Natural killer cell (primary cell): Measurements from ENCODE around the gene TRERF1. TPM values are rescaled to one million over a fixed set of nuclear protein-coding genes. Genes with fewer than 3 reads are reported as not detected.
A peak's percentile ranks its signal among the peaks of the same experiment; 100 is the strongest.

Source experiments
- ATAC-seq, 3 donors: fragments of 150-1000 bp in 2 of 3; fragments of 200-7000 bp in 1 of 3; cut with Tn5 transposase; 1 replicate in 1 of 3; 2 replicates in 2 of 3; pipeline ENCODE4 v1.10.0; 2021; ENCODE audit warnings: mild to moderate bottlenecking in 2 of 3, moderate library complexity in 2 of 3
- DNase-seq, 2 donors: peaks; one replicate each; pipeline versions ENCODE4 v3.0.0 to v3.0.0-alpha.2; 2013 to 2021; ENCODE audit warnings: mixed read lengths in 1 of 2
- H3K27ac ChIP-seq: one replicate; pipeline ENCODE4 v1.5.1; 2013; ENCODE audit warnings: mild to moderate bottlenecking, low read length
- H3K27me3 ChIP-seq: one replicate; pipeline ENCODE4 v1.6.1; 2013; ENCODE audit warnings: low read length; ENCODE audit not compliant: control insufficient read depth, insufficient read depth
- H3K36me3 ChIP-seq: one replicate; pipeline ENCODE4 v1.6.1; 2013; ENCODE audit warnings: low read length; ENCODE audit not compliant: control insufficient read depth, insufficient read depth
- H3K4me1 ChIP-seq: one replicate; pipeline ENCODE4 v1.6.1; 2013; ENCODE audit warnings: low read length; ENCODE audit not compliant: control insufficient read depth, insufficient read depth
- H3K4me3 ChIP-seq: one replicate; pipeline ENCODE4 v1.5.1; 2013; ENCODE audit warnings: low read length
- H3K9me3 ChIP-seq: one replicate; pipeline ENCODE4 v1.6.1; 2013; ENCODE audit warnings: low read length; ENCODE audit not compliant: control insufficient read depth, insufficient read depth
- H3K27ac Mint-ChIP-seq, 2 donors: one replicate each; pipeline ENCODE4 v1.8.0; 2022; ENCODE audit warnings: mild to moderate bottlenecking in 2 of 2, mixed read lengths in 2 of 2, moderate library complexity in 1 of 2
- H3K27me3 Mint-ChIP-seq, 2 donors: one replicate each; pipeline ENCODE4 v1.8.0; 2022; ENCODE audit warnings: low read depth in 2 of 2, mixed read lengths in 2 of 2
- H3K36me3 Mint-ChIP-seq: one replicate; pipeline ENCODE4 v1.8.0; 2022; ENCODE audit warnings: mixed read lengths
- H3K4me1 Mint-ChIP-seq, 2 donors: one replicate each; pipeline ENCODE4 v1.8.0; 2022; ENCODE audit warnings: mixed read lengths in 2 of 2
- H3K4me3 Mint-ChIP-seq: one replicate; pipeline ENCODE4 v1.8.0; 2022; ENCODE audit warnings: mild to moderate bottlenecking, moderate library complexity, mixed read lengths
- H3K9me3 Mint-ChIP-seq, 2 donors: one replicate each; pipeline ENCODE4 v1.8.0; 2022; ENCODE audit warnings: mixed read lengths in 2 of 2
- WGBS: methylation state at CpG from one replicate; pipeline ENCODE4 v1.1.7; 2013; ENCODE audit warnings: missing lambda C conversion rate; ENCODE audit not compliant: insufficient coverage; 5-methylcytosine and 5-hydroxymethylcytosine counted together
- intact Hi-C: fragments of 100-400 bp; cut with micrococcal nuclease; formaldehyde crosslinking; loops from one replicate; pipeline ENCODE4 v1.14.2; 2022
- total RNA-seq, 4 donors: library from RNA; stranded (reverse); fragments of 120-200 nt in 1 of 4; gene quantifications; one replicate each; pipeline versions ENCODE4 v1.2.3 to v1.2.4, GENCODE V29; 2013 to 2022
- TF ChIP-seq, protein P1 (sequence below): fragments of 200-600 bp; IDR thresholded peaks from one replicate; pipeline ENCODE4 v1.8.0; 2022; ENCODE audit warnings: antibody characterized with exemption

Gene TRERF1
- total RNA-seq, 3 donors from 2014 or later (not counting 1 experiment from before 2014, with no cell fraction given): 34.6 to 42.3 (median 38.6) TPM

DNA sequence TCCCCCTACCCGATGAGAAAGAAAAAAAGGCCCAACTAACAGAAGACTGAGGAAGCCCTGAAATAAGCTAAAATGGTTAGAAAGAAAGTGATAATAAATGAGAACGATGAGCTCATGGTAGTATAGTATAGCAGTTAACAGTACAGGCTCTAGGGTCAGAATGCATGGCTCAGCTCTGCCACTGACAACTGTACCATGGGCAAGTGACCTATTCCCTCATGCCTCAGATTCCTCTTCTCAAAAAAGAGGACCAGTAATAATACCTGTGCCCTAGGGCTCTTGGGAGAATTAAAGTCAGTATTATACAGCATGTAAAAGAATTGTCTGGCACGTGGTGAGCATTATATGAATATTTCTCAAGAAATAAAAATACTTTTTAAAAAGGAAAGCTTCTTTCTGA lies 19.8 kb downstream of the TRERF1 start:
- Mint-ChIP-seq H3K4me1 (peaks cover 40 to 44% of the 10 kb centered on the region in 2 donors), H3K9me3 (peaks cover 3 to 9% of the 10 kb centered on the region in 2 donors), H3K27ac (no peak overlapping the region), H3K27me3 (no peaks in the 10 kb centered on the region), H3K36me3 (peaks cover 16% of the 10 kb centered on the region), H3K4me3 (no peak overlapping the region)
- TF ChIP-seq, protein P1, sequence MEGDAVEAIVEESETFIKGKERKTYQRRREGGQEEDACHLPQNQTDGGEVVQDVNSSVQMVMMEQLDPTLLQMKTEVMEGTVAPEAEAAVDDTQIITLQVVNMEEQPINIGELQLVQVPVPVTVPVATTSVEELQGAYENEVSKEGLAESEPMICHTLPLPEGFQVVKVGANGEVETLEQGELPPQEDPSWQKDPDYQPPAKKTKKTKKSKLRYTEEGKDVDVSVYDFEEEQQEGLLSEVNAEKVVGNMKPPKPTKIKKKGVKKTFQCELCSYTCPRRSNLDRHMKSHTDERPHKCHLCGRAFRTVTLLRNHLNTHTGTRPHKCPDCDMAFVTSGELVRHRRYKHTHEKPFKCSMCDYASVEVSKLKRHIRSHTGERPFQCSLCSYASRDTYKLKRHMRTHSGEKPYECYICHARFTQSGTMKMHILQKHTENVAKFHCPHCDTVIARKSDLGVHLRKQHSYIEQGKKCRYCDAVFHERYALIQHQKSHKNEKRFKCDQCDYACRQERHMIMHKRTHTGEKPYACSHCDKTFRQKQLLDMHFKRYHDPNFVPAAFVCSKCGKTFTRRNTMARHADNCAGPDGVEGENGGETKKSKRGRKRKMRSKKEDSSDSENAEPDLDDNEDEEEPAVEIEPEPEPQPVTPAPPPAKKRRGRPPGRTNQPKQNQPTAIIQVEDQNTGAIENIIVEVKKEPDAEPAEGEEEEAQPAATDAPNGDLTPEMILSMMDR: no peak
- no peak overlapping the region for H3K4me3 ChIP-seq
- peaks cover 9% of the 10 kb centered on the region for H3K9me3 ChIP-seq
- 100% methylated on average over 2 of the region's 3 CpGs for WGBS
- peaks cover 7% of the 10 kb centered on the region for H3K36me3 ChIP-seq
- intact Hi-C loops: no loop called here
- H3K4me1 ChIP-seq: peaks cover 24% of the 10 kb centered on the region
- H3K27ac ChIP-seq: no peak overlapping the region
- ATAC-seq (no peak), DNase-seq (no peak)
- H3K27me3 ChIP-seq: no peaks in the 10 kb centered on the region

DNA sequence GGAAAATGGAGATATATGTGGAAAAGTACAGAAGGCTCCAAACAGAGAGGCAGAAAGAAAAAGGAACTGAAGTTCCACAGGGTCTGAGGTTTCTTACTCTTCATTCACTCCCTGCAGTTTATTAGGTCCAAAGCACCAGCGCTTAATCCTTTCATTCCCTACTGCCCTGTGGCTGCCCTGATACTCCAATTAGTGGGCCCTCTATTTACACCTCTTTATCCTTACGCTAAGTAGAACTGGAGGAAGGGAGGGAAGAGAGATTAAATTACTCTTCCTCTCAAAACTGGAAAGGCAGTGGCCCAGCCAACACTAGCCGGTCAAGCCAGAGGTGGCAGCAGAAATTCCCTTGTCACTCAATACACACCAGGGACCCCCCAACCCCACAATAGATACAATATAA lies 20.4 kb downstream of the TRERF1 start:
- H3K36me3 ChIP-seq: peaks cover 7% of the 10 kb centered on the region
- peaks cover 24% of the 10 kb centered on the region for H3K4me1 ChIP-seq
- DNase-seq (no peak), ATAC-seq (no peak)
- Mint-ChIP-seq H3K27me3 (no peaks in the 10 kb centered on the region), H3K4me3 (no peak overlapping the region), H3K36me3 (peaks cover 16% of the 10 kb centered on the region), H3K27ac (no peak overlapping the region), H3K9me3 (peaks cover 3 to 9% of the 10 kb centered on the region in 2 donors), H3K4me1 (peaks cover 40 to 41% of the 10 kb centered on the region in 2 donors)
- TF ChIP-seq, protein P1: no peak
- H3K27me3 ChIP-seq: no peaks in the 10 kb centered on the region
- no peak overlapping the region for H3K27ac ChIP-seq
- intact Hi-C loops: no loop called here
- H3K9me3 ChIP-seq: peaks cover 9% of the 10 kb centered on the region
- 98% methylated on average over 2 of the region's 3 CpGs for WGBS
- H3K4me3 ChIP-seq: no peak overlapping the region

DNA sequence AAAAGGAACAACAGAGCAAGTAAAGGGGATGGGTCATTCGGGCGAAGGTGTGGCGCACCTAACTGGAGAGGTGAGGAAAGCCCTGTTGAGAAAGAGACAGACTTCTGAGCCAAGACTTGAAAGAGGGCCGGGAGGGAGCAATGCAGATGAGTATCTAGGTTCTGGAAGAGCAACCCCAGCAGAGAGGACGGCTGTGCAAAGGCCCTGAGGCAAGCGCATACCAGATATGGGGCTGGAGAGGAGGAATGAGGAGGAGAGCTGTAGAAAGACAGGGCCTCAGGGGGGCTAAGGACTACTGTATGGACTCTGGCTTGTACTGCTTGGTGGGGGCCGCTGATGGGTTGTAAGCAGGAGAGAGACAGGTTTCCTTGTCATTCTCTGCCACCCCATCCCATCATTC lies 21.9 kb downstream of the TRERF1 start:
- Histone ChIP-seq H3K27ac (no peak overlapping the region), H3K9me3 (peaks cover 9% of the 10 kb centered on the region), H3K4me1 (peaks cover 24% of the 10 kb centered on the region), H3K4me3 (no peak overlapping the region), H3K36me3 (peaks cover 7% of the 10 kb centered on the region), H3K27me3 (no peaks in the 10 kb centered on the region)
- DNase-seq (no peak), ATAC-seq (no peak)
- H3K27ac Mint-ChIP-seq: peak overlapping the region; percentile 90 to 91
- no peak overlapping the region for H3K4me3 Mint-ChIP-seq
- peaks cover 16% of the 10 kb centered on the region for H3K36me3 Mint-ChIP-seq
- H3K9me3 Mint-ChIP-seq: peaks cover 3 to 9% of the 10 kb centered on the region in 2 donors
- H3K27me3 Mint-ChIP-seq: no peaks in the 10 kb centered on the region
- peaks cover 41 to 47% of the 10 kb centered on the region in 2 donors for H3K4me1 Mint-ChIP-seq
- TF ChIP-seq, protein P1: no peak
- intact Hi-C loops: no loop called here
- 96% methylated on average over 7 of the region's 7 CpGs for WGBS

GRCh38 chr6:42429042-42429585 lies 22.6 kb downstream of the TRERF1 start:
- DNase-seq: peak in 1 of 2 donors; percentile 46
- peak overlapping the region; percentile 90 to 91 for H3K27ac Mint-ChIP-seq
- intact Hi-C loops: no loop called here
- TF ChIP-seq, protein P1: no peak
- Histone ChIP-seq H3K9me3 (peaks cover 9% of the 10 kb centered on the region), H3K4me3 (no peak overlapping the region), H3K27me3 (no peaks in the 10 kb centered on the region), H3K4me1 (peaks cover 24% of the 10 kb centered on the region), H3K27ac (peak overlapping the region; percentile 34), H3K36me3 (peaks cover 4% of the 10 kb centered on the region)
- no peaks in the 10 kb centered on the region for H3K27me3 Mint-ChIP-seq
- peaks cover 2 to 4% of the 10 kb centered on the region in 2 donors for H3K9me3 Mint-ChIP-seq
- H3K36me3 Mint-ChIP-seq: peaks cover 11% of the 10 kb centered on the region
- peaks cover 48 to 50% of the 10 kb centered on the region in 2 donors for H3K4me1 Mint-ChIP-seq
- 40% methylated on average over 3 of the region's 8 CpGs for WGBS
- ATAC-seq: peak in 1 of 3 donors; percentile 14
- peak overlapping the region; percentile 83 for H3K4me3 Mint-ChIP-seq
